DLD1 (cell line): ENCODE data around the gene ENO3.

ENCODE experiments used
- in situ Hi-C: cut with HindIII; loops from 2 replicates; pipeline ENCODE4 v1.10.0; 2017; ENCODE audit warnings: low sequenced_read_pairs

The ENO3 gene

DNA sequence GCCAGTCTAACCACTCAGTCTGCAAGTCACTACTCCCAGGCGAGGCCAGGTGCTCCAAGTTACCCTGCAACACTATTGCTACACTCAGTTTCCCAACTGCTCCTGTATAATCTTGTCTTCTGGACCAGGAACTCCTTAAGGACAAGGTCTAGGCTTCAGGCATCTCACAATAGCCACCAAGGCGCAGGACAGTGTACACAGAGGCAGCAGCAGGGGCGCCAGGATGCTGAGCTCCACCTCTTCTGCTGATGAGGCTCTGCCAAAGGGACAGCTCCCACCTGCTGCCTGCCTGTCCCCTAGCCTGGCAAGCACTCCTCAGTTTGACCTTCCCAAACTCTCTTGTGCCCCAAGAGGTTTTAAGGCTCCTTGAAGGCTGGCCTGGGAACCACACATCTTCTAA is 14.5 kb upstream of the ENO3 start:
- in situ Hi-C loops = no loop called here

DNA sequence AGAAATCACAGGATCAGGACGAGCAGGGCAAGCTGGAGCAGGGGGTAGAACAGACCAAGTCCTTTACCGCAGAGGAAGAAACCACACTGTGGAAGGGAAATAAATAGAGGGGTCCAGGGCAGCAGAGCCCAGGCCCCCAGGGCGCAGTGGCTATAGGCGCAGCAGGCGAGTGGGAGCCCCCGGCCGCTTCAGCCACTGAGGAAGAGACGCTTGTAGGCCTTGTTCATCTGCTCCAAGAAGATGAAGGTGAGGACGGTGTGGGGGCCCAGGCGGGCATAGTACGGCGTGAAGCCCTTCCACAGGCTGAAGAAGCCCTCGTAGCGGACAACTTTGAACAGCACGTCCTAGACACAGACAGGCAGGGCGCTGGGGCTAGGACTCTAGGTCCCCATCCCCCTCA is 13.4 kb upstream of the ENO3 start:
- in situ Hi-C loops = no loop called here

DNA sequence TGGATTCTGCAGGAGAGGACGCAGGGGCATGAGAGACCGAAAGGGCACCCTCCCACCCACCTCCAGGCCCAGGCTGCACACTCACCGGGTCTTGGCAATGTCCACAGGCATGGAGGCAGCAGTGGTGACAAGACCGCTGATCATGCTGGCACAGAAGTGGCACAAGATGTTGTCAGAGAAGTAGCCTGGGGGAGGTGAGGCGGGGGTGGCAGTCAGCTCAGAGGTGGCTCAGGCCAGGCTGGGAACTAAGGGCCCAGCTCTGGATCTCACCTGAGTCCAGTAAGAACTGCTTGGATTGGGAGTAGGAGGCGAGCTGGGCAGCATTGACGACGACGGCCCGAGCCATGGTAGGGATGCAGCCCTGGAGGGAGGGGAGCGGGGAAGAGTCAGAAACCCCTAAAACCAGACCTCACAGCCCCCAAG is 12.8 kb upstream of the ENO3 start:
- in situ Hi-C loops = no loop called here

DNA sequence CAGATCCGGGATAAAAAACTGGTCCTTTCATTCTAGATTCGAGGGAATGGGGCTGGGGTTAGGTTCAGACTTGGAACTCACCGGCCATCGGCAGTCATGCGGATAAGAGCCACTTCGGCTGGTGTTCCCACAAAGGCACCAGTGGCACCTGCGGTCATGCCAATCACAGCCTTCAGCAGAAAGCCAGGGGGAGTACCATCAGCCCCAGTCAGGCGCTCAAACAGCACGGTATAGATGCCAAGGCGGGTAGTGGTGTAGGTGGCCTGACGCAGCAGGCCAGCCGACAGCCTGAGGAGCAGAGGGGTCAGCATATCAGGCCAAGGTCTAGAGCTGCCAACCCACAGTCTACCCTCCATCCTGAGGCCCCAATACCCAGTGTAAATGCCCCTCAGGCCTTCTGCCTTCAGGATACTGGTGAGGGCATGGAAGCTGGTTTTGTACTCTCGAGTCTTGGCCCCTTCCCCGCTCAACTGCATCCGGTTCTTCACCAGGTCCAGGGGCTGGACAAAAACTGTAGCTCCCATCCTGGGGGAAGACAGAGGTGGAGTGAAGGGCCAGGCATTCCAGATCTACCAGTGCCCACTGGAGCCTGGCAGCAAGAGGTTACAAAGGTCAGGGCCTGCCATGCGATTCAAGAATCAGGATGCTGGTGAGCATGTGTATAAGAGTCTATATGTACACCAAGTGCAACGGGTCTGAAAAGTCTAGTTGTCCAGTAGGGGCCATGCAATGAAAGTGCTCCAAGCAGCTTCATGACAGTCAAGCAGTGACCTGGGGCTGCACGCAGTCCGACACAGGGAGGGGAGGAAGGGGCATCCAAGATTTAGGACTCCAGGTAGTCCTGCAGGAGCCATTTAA is 12.0 kb upstream of the ENO3 start:
- in situ Hi-C loops = no loop called here

DNA sequence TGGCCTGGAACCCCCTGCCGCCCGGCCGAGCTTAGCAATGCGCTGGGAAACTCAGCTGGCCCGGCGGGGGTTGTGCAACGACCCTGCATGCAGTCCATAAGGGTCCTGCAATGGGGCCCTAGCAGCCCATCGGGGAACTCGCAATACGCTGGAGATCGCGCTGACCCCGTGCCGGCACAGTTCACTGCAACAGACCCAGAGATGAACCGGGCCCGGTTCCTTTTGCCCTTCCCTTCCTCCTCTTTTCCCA is 11.4 kb upstream of the ENO3 start:
- in situ Hi-C loops = no loop called here

DNA sequence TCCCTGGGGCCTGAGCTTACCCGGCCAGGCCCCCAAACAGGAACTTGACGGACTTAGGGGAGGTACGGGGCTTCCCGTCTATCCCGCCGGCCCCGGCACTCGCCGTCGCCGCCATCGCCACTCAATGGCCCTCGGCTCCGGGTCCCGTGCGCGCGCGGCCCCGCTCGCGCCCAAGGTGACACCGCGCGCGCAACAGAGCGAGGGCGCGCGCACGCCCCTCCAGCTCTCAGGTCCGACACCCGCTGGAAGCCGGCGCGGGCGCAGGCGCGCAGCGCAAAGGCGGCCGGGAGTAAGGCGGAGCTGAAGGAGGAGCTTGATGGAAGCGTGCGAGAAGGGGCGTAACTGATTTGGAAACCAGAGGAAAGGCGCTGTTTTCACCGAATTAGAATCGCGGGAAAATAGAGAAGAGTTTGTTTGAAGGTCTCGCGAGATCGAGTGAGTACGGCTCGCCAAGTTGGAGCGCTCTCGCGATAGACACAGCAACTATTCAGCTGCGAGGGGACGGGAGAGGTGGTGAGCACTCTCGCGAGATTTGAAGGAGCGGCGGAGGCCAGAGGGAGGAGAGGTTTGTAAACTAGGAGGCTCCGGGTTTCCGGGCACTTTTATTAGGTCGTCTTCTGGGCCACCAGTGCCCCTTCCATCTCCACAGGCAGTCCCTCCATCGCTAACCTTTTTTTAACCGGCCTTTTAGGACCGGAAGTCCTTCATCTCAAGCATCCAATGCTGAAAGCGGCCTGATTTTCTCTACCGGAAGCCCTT is 10.9 kb upstream of the ENO3 start, which contains the start of the genes RNF167 and SLC25A11:
Gene RNF167, plus strand, starts transcription at position 473 of the 759 bp plus-strand sequence. CDS start 642 bp downstream, outside the sequence.
Gene SLC25A11, minus strand, starts transcription at position 251 of the 759 bp plus-strand sequence. Its CDS starts 136 bp downstream, at position 115.
- in situ Hi-C loops = no loop called here

DNA sequence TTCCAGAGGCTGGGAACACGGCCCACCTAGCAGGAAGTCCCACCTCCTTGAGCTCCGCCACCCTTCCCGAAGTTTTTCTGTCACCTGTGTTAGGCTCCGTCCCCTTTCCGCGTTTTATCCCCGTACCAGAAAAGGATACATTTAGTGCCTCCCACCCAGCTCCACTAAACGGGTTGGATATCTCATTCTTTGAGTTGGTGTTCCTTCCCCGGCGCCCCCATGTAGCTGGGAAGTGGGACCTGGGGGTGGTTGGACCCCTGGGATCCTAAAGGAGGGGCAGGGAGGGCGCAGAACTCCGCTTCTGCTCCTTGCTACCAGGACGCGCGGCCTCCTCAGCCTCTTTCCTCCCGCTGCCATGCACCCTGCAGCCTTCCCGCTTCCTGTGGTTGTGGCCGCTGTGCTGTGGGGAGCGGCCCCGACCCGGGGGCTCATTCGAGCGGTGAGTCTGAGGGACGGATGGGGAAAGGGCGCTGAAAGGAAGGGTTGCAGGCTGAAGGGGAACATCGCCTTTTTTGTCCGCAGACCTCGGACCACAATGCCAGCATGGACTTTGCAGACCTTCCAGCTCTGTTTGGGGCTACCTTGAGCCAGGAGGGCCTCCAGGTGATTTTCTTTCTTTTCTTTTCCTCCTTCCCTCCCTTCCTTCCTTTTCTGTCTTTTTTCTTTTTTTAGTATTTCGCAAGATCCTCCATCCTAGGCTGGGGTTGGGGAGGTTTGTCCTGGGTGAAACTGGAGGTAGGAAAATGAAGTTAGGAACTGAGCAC is 10.2 kb upstream of the ENO3 start:
- in situ Hi-C loops = no loop called here

DNA sequence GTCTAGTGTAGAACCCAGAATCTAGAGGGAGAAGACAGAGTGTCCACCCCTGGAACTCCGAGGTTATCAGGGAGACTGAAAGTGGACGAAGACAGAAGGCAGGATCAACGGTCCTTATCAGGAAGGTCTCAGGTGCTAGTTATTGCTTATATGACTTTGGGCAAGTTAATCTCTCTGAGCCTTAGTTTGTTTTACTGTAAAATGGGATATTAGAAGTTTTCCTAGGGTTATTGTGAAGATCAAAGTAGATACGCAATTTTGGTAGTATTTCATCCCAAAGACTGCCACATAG is 9.7 kb upstream of the ENO3 start:
- in situ Hi-C loops = no loop called here

DNA sequence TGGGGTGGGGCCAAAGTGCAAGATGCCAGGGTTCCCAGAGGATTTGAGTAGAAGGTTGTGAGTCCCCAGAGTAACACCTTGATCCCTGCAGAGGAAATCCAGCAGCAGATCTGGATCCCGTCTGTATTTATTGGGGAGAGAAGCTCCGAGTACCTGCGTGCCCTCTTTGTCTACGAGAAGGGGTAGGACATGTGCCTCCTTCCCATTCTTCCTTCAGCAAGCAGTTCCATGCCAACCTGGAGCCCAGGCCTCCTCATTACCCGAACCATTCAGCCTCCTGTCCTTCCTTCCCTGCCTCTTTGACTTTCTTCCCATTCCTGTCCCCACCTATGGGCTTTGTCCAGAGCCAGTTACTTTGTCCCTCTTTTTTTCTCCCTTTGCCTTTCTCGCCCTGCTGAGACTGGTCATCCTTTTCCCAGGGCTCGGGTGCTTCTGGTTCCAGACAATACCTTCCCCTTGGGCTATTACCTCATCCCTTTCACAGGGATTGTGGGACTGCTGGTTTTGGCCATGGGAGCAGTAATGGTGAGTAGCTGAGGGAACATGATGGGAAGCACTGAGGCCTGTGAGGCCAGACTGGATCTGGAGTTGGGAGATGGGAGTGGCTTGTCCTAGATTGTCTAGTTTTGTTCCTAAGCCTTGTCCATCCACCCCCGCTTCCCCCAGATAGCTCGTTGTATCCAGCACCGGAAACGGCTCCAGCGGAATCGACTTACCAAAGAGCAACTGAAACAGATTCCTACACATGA is 8.0 kb upstream of the ENO3 start:
- in situ Hi-C loops = no loop called here

DNA sequence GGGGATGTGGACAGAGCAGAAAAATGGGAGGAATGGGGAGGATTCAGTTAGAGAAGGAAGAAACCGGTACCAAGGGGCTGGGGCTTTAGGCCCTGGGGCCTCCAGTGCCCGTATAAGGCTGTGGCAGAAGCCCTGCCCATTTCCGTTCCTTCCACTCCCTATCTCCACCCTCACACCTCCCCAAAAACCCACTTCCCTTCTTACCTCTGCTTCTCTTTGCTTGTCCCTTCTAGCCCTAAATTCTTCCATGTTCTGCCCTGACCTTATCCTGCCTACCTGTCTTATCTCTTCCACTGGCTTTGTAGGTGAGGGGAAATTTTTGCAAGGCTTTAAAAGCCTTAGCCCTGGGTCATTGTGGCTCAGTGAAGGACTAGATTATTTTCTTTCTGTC is 6.8 kb upstream of the ENO3 start:
- in situ Hi-C loops = no loop called here

DNA sequence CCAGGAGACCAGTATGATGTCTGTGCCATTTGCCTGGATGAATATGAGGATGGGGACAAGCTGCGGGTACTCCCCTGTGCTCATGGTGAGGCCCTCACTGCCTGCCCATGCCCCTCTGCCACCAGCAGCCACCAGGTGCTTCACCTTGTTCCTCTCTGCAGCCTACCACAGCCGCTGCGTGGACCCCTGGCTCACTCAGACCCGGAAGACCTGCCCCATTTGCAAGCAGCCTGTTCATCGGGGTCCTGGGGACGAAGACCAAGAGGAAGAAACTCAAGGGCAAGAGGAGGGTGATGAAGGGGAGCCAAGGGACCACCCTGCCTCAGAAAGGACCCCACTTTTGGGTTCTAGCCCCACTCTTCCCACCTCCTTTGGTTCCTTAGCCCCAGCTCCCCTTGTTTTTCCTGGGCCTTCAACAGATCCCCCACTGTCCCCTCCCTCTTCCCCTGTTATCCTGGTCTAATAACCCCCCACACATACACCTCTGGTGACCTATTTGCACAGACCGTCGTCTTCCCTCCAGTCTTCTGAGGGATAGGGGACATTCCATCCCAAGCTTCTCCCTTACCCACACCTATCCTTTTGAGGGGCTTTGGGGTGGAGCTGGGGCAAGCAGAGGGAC is 6.3 kb upstream of the ENO3 start:
- in situ Hi-C loops = no loop called here

DNA sequence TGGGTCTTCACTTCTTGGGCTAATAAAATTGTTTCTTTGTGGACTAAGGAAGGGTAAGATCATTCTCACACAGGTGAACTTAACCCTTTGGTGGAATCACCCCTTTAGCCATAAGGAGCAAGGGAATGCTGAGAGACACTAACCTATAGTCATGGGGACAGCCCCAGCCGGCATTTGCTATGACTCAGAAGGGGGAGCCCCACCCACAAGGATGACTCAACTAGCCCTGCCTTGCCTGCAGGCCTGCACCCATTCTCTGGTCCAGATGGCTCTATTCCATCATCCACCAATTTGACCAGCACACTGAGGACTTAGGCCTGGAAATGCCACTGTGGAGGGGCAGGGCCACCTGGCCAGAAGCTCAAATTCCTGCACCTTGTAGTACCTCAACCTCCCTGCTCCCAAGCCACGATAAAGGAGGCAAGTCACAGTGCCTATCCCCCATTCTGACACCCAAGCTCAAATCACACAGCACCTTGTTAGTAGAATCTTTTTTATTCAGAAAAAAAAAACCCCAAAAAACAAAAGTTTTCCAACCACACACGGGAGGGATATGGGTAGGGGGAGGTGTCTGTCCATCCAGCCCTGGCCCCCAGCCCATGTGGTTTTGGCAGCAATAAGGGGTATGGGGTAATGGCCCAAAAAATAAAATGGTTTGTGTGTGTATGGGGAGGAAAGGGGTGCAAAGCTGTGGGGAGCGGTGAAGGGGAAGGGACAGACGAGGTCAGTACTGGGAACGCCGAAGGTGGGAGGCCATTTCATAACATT is 5.6 kb upstream of the ENO3 start:
- in situ Hi-C loops = no loop called here

DNA sequence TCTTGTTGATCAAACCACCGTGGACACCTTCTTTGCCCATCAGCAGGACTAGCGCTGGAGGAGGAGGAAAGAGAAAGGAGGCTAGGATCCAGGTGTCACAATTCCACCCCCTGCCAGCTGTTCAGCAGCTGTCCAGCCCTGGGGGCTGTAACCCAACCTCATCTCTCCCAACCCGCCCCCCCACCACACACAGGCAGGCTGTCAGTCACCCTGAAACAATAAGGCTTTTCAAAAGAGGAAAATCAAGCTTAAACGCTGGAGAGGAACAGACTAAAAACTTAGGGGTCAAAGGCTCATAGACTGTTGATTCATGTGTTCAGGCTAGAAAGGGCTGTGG is 5.0 kb upstream of the ENO3 start:
- in situ Hi-C loops = no loop called here

DNA sequence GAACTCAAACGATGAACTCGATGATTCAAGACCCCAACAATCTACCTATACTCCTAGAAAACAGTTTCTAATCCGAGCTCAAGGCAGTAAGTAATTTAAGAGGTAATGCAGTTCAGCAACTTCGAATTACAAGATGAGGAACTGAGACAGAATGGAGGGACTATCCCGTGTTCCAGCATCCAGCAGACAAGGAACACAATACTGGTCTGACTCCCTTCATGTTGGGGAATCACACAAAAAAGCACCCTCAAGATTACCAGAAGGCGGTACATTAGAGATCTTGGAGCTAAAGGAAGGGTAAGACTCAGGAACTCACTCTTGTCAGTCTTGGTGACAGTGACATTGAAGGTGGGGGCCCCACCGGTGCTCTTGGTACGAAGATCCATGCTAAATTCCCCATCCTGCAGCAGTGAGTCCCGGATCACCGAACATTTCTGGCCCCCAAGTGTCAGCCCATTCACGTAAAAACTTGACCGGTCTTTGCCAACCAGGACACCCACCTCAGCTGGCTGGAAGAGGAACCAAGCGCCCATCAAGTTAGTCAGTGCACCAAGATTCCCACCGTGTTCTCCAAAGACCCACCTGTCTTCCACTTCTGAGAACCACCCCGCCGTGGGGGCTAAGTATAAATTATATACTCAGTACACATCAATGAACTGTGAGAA is 4.5 kb upstream of the ENO3 start:
- in situ Hi-C loops = no loop called here

DNA sequence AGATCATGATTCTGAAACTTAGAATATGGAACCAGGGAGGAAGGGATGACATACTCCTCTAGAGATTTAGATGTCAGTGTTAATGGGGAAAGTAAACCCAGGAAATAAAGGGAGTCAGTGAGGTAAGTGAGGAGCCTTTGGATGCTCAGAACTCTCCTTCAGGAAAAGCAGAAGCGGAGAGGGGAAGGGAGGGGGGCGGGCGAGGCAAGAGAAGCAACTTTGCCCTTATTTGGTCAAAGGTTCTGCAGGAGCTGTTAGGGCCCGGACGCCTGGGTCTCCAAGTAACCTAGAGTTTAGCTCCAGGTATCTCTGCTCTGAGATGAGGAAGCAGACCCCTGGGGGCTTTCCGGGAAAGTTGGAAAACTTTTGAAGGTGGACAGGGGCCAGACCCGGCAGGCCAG is 3.9 kb upstream of the ENO3 start:
- in situ Hi-C loops = no loop called here

DNA sequence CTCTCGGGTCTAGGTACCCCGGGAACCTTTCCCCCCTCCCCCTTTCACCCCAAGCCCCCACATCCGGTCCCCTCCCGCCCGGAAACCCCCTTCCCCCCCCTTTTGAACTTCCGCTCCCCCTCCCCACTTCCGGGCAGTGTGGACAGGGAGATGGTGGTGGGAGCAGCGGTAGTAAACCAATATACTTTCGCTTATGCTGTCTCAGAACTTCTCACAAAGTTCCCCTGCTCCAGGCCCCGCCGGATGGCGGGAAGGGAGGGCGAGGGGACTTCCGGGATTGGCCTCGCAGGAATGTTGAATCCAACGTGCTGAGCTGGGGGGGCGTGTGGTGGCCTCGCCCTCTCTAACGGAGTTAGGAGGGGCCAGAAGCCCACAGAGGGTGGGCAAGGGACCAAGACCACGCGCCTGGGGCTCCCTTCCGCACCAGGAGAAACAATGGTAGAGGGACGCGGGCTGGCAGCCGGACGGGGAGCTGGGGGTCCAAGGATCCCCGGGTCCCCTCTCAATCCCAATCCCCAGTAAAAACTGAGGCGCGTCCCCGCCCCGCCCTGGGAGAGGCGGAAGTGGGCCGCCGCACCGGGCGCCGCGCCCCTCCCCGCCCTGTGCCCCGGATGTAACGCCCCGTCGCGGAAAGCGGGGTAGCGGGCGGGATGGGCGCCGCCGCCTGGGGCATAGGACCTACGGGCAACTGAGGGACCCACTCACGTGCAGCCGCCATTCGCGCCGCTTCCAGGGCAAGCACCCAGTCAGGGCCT is 3.3 kb upstream of the ENO3 start:
- in situ Hi-C loops = no loop called here

DNA sequence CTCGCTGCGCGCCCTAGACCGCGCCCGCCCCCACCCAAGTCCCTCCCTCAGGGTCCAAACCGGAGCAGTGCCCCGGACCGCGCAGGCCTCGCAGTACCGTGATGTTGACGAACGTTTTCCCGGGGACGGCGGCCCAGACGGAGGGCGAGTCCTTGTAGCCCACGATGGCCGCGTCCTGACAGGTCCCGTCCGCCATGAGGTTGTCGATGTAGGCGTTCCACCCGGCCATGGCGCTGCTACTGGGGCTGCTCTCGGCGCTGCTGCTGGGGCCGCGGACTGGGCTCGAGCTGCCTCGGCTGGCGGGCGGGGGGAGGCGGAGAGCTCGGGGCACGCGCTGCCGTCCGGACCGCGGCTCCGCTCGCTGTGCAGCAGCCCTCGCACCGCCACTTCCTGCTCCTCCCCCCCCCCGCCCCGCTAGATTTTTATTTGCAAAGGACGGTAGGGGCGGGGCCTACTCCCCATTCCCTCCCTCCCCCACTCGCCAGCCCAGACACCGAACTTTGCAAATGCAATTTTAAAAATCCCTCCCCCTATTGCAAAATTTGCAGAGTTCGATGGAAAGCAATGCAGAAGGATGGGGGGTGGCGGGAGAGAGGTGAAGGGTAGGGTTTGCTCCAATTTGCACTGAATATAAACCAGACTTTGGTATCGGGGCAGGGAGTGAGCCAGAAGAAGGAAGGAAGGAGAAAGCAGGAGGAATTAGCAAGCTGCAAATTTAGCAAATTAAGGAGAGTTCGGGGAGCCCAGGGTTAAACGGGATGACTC is 2.6 kb upstream of the ENO3 start, which contains the start of gene PFN1:
Gene PFN1, minus strand, starts transcription at position 365 of the 765 bp plus-strand sequence. Its CDS starts 136 bp downstream, at position 229.
- in situ Hi-C loops = no loop called here

DNA sequence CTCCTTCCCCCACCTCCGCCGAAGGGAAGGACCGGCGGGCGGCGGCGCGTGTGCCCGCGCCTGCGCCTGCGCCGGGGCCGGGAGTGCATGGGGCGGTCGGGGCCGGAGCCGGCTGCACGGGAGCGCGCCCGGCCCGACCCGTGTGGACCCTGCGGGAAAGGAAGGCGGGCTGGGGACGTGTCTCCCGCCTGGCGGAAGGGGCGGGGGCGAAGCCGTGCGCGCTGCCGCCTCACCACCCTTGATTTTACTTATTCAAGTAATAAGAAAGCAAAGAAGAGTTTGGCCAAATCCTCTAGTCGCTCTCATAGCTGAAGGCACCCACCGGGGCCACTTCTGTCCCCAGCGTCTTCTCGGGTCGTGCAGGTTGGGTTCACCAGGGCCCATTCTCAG is 2.0 kb upstream of the ENO3 start:
- in situ Hi-C loops = no loop called here
